Tibial nerve (tissue), 4 donors: ENCODE data around the gene ETFB. TPM values are rescaled to one million over a fixed set of nuclear protein-coding genes. Genes with fewer than 3 reads are reported as not detected.

Experiments used
- DNase-seq, 2 donors: peaks; one replicate each; pipeline ENCODE4 v3.0.0-alpha.2; 2019; ENCODE audit warnings: low spot score in 2 of 2
- H3K27ac ChIP-seq, 4 donors: fragments of 200-600 bp; sonication (generic) in 3 of 4; one replicate each; pipeline ENCODE4 v1.5.1; 2017 to 2019; ENCODE audit warnings: mild to moderate bottlenecking in 1 of 4
- H3K27me3 ChIP-seq, 2 donors: fragments of 200-600 bp; sonication (generic) in 1 of 2; one replicate each; pipeline versions ENCODE4 v1.5.1 to v1.6.0; 2017 to 2019
- H3K36me3 ChIP-seq, 3 donors: fragments of 200-600 bp; sonication (generic); one replicate each; pipeline ENCODE4 v1.5.1; 2018 to 2019
- H3K4me1 ChIP-seq, 4 donors: fragments of 200-600 bp; sonication (generic) in 3 of 4; one replicate each; pipeline ENCODE4 v1.5.1; 2017 to 2019
- H3K4me3 ChIP-seq, 4 donors: fragments of 200-600 bp; sonication (generic) in 3 of 4; one replicate each; pipeline ENCODE4 v1.5.1; 2017 to 2019; ENCODE audit warnings: mild to moderate bottlenecking in 1 of 4, moderate library complexity in 1 of 4
- H3K9me3 ChIP-seq, 4 donors: fragments of 200-600 bp; sonication (generic) in 3 of 4; one replicate each; pipeline ENCODE4 v1.5.1; 2017 to 2019
- EP300 ChIP-seq, 2 donors: sonication (generic); formaldehyde crosslinking; IDR thresholded peaks; one replicate each; pipeline ENCODE4 v1.6.1; 2017; ENCODE audit warnings: antibody characterized with exemption in 2 of 2, mild to moderate bottlenecking in 1 of 2
- POLR2A ChIP-seq, 2 donors: fragments of 450-650 bp; IDR thresholded peaks; one replicate each; pipeline ENCODE4 v1.6.1; 2017; ENCODE audit warnings: antibody characterized with exemption in 2 of 2, mild to moderate bottlenecking in 2 of 2, moderate library complexity in 2 of 2
- WGBS, 2 donors: methylation state at CpG; one replicate each; pipeline ENCODE4 v1.1.5; 2018; 5-methylcytosine and 5-hydroxymethylcytosine counted together
- total RNA-seq, 4 donors: library from RNA; depleted of rRNA; stranded (reverse); fragments of >200 nt; gene quantifications; one replicate each; pipeline ENCODE4 v1.1.0, GENCODE V29; 2016
- TF ChIP-seq, protein P1 (sequence below), 5 experiments: fragments of 200-600 bp in 3 of 5; fragments of 450-650 bp in 2 of 5; sonication (generic) in 3 of 5; IDR thresholded peaks; one replicate each; pipeline ENCODE4 v1.5.1; 2016 to 2019; ENCODE audit warnings: antibody characterized with exemption in 5 of 5, mild to moderate bottlenecking in 3 of 5, moderate library complexity in 2 of 5

The ETFB gene
- total RNA-seq, 4 donors from 2014 or later: 73.2 to 118 (median 101) TPM

DNA sequence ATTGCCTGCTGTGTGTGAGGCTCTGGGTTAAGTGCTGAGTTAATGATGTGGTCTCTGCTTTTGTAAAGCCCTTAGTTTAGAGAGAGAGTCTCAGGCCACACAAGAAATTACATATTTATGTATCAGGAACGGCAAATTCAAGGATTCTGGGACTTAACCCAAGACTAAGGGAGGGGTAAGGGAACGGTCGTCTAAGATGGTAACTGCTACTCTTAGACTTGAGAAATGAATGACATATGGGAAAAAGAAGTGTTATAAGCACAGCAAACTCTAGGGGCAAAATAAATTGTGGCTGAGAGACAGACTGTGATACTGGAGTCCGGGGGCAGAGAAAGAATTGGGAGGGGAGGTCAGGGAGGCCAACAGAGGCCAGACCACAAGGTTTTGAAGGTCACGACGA, 34.5 kb downstream of the ETFB start:
- H3K4me3 ChIP-seq: no peak overlapping the region
- 82 to 87% methylated on average over 6 of the region's 6 CpGs for WGBS, 2 donors
- peaks cover 0 to 37% of the 10 kb centered on the region in 2 donors for H3K27me3 ChIP-seq
- H3K36me3 ChIP-seq: peaks cover 0 to 31% (median 0%) of the 10 kb centered on the region in 3 donors
- no peak overlapping the region for H3K27ac ChIP-seq
- TF ChIP-seq, protein P1, sequence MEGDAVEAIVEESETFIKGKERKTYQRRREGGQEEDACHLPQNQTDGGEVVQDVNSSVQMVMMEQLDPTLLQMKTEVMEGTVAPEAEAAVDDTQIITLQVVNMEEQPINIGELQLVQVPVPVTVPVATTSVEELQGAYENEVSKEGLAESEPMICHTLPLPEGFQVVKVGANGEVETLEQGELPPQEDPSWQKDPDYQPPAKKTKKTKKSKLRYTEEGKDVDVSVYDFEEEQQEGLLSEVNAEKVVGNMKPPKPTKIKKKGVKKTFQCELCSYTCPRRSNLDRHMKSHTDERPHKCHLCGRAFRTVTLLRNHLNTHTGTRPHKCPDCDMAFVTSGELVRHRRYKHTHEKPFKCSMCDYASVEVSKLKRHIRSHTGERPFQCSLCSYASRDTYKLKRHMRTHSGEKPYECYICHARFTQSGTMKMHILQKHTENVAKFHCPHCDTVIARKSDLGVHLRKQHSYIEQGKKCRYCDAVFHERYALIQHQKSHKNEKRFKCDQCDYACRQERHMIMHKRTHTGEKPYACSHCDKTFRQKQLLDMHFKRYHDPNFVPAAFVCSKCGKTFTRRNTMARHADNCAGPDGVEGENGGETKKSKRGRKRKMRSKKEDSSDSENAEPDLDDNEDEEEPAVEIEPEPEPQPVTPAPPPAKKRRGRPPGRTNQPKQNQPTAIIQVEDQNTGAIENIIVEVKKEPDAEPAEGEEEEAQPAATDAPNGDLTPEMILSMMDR (IDR thresholded peaks at IDR 0.05): no peak
- TF ChIP-seq EP300 (IDR thresholded peaks at IDR 0.05): no peak
- TF ChIP-seq POLR2A (IDR thresholded peaks at IDR 0.05): no peak
- no peak for DNase-seq
- H3K9me3 ChIP-seq: no peaks in the 10 kb centered on the region
- H3K4me1 ChIP-seq: peaks cover 0 to 15% (median 6%) of the 10 kb centered on the region in 4 donors

DNA sequence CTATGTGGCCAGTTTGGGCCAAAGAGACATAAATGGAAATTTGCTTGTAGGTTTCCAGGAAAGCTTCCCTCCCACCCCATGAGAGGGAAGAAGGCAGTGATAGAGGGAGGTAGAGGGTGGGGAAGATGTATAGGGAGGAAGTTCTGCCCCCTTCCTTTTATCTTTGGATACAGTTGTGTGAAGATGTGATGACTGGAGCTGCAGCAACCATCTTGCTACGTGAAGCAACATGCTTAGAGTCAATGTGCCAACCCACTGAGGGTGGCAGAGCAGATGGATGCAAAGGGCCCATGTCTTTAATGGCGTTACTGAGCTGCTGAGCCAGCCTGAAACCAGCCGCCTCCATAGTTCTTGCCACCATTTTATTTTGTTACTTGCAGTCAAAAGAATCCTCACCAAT, 35.0 kb downstream of the ETFB start:
- H3K27me3 ChIP-seq: peaks cover 0 to 42% of the 10 kb centered on the region in 2 donors
- DNase-seq: no peak
- peaks cover 0 to 31% (median 0%) of the 10 kb centered on the region in 3 donors for H3K36me3 ChIP-seq
- TF ChIP-seq, protein P1 (IDR thresholded peaks at IDR 0.05): no peak
- TF ChIP-seq EP300 (IDR thresholded peaks at IDR 0.05) (no peak), POLR2A (IDR thresholded peaks at IDR 0.05) (no peak)
- no peaks in the 10 kb centered on the region for H3K9me3 ChIP-seq
- 78 to 89% methylated on average over 3 of the region's 3 CpGs for WGBS, 2 donors
- H3K4me3 ChIP-seq: no peak overlapping the region
- no peak overlapping the region for H3K27ac ChIP-seq
- H3K4me1 ChIP-seq: peaks cover 0 to 16% (median 6%) of the 10 kb centered on the region in 4 donors

DNA sequence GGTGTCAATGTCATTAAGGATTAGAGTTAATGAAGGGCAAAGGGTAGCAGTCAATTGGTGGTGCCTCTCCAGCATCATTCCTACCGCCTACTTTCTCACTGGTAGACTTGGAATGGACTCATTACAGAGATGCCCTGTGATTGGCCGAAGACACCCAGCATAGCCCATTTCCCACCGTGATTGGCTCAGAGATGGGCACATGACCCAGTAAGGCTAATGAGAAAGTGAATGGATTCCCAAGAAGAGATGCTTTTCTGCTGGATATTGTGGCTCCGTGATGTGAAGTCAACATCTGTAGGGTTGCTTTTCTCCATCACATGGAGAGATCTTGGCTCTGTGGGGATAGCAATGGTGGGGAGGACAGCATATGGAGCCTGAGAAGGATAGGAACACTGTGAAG, 35.8 kb downstream of the ETFB start:
- H3K36me3 ChIP-seq: peaks cover 0 to 31% (median 0%) of the 10 kb centered on the region in 3 donors
- peaks cover 0 to 50% of the 10 kb centered on the region in 2 donors for H3K27me3 ChIP-seq
- WGBS, 2 donors: 94 to 97% methylated on average over 4 of the region's 4 CpGs
- H3K27ac ChIP-seq: no peak overlapping the region
- TF ChIP-seq, protein P1 (IDR thresholded peaks at IDR 0.05): no peak
- TF ChIP-seq POLR2A (IDR thresholded peaks at IDR 0.05) (no peak), EP300 (IDR thresholded peaks at IDR 0.05) (no peak)
- DNase-seq: no peak
- no peaks in the 10 kb centered on the region for H3K9me3 ChIP-seq
- H3K4me3 ChIP-seq: no peak overlapping the region
- H3K4me1 ChIP-seq: peaks cover 0 to 16% (median 6%) of the 10 kb centered on the region in 4 donors

DNA sequence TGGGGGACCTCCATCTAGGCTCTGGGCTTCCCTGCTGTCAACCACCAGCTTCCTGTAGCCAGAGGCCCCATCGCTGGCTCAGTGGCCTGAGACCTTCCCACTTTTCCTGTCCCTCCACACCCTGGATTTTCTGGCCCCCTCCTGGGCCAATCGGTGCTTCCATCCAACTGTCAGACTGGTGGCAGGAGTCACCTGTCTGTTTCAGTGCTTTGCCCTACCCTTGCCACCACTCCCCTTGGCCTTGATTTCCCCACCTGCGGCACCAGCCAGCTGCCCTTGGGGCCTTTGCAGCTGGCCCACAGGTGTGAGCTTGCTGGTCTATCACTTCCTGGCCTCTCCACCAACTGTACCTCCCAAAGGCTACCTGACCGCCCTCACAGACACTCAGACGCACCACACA, 36.8 kb downstream of the ETFB start:
- Histone ChIP-seq H3K4me3 (no peak overlapping the region), H3K27ac (no peak overlapping the region), H3K27me3 (peaks cover 0 to 60% of the 10 kb centered on the region in 2 donors), H3K9me3 (no peaks in the 10 kb centered on the region), H3K4me1 (peaks cover 0 to 16% (median 6%) of the 10 kb centered on the region in 4 donors), H3K36me3 (peaks cover 0 to 31% (median 0%) of the 10 kb centered on the region in 3 donors)
- WGBS, 2 donors: 85 to 97% methylated on average over 5 of the region's 5 CpGs
- no peak for DNase-seq
- TF ChIP-seq POLR2A (IDR thresholded peaks at IDR 0.05) (no peak), EP300 (IDR thresholded peaks at IDR 0.05) (no peak)
- TF ChIP-seq, protein P1 (IDR thresholded peaks at IDR 0.05): no peak

DNA sequence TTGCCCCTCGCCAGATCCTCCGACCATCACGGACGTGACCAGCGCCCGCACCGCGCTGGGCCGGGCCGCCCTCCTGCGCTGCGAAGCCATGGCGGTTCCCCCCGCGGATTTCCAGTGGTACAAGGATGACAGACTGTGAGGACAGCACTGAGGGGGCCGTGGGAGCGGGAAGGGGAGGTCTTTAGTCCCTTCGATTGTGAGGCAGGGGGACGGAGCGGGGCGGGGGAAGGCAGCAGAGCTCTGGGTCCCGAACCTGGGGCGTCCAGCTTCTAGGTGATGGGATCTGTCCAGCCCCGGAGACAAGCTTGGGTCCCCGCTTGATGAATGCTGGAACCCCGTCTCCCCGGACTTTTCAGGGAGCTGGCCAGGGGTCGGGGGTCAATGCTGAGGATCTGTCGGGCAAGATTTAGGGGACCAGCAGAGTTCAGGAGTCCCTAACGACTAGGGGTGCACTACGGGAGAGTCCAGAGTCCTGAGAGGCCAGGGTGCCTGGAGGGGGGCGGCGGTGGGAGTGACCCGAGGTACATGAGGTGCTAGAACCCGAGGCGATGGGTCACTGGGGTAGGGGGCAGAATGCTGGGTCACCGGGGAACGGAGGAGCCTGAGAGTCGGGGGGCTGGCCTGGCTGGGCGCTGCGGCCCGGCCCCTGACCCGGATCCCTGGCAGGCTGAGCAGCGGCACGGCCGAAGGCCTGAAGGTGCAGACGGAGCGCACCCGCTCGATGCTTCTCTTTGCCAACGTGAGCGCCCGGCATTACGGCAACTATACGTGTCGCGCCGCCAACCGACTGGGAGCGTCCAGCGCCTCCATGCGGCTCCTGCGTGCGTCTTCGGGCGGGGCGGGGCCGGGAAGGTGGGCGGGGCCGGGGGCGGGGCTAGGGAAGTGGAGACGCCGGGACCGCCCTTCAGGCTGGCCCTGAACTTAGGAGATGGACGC, 38.9 kb downstream of the ETFB start:
- no peak for DNase-seq
- no peak overlapping the region for H3K27ac ChIP-seq
- H3K9me3 ChIP-seq: no peaks in the 10 kb centered on the region
- peaks cover 0 to 76% of the 10 kb centered on the region in 2 donors for H3K27me3 ChIP-seq
- peaks cover 0 to 16% (median 6%) of the 10 kb centered on the region in 4 donors for H3K4me1 ChIP-seq
- peaks cover 0 to 23% (median 0%) of the 10 kb centered on the region in 3 donors for H3K36me3 ChIP-seq
- no peak for TF ChIP-seq EP300 (IDR thresholded peaks at IDR 0.05)
- TF ChIP-seq, protein P1 (IDR thresholded peaks at IDR 0.05): peak in 1 of 5 experiments; percentile 15
- WGBS, 2 donors: 3 to 5% methylated on average over 53 to 68 of the region's 75 CpGs
- peak overlapping the region in 1 of 4 donors; percentile 30 for H3K4me3 ChIP-seq
